GM18498 (cell line): Measurements from ENCODE around the gene HM13.
"Not testable (repeated sequence)": the region's sequence is repeated elsewhere in the genome, so short reads cannot be mapped to it uniquely, and the experiment has no call there.

Experiments
- ATAC-seq: cut with Tn5 transposase; IDR thresholded peaks from one replicate; pipeline ENCODE4 v1.9.1; 2021; ENCODE audit warnings: mild to moderate bottlenecking, moderate library complexity; ENCODE audit not compliant: unreplicated experiment

Gene HM13

GRCh38 chr20:31542201-31542842, 28.1 kb downstream of the HM13 start:
- no peak for ATAC-seq

- ATAC-seq = no peak
Observed at GRCh38 chr20:31542963-31543362, 28.7 kb downstream of the HM13 start.

- no peak for ATAC-seq
Observed at GRCh38 chr20:31543966-31544598, 29.8 kb downstream of the HM13 start.

- ATAC-seq = no peak
Observed at GRCh38 chr20:31544600-31544999, 30.4 kb downstream of the HM13 start.

- ATAC-seq = not testable (repeated sequence)
Observed at GRCh38 chr20:31545621-31546040, 31.4 kb downstream of the HM13 start.

GRCh38 chr20:31547017-31547675, 32.9 kb downstream of the HM13 start:
- peak; percentile 77 for ATAC-seq

- ATAC-seq = no peak
Observed at GRCh38 chr20:31547720-31548298, 33.6 kb downstream of the HM13 start.

- ATAC-seq = no peak
Observed at GRCh38 chr20:31548820-31549512, 34.7 kb downstream of the HM13 start.

GRCh38 chr20:31549513-31549880, 35.3 kb downstream of the HM13 start:
- ATAC-seq = no peak

GRCh38 chr20:31550099-31550498, 35.9 kb downstream of the HM13 start:
- no peak for ATAC-seq

- ATAC-seq = no peak
Observed at GRCh38 chr20:31551163-31552081, 37.2 kb downstream of the HM13 start.

GRCh38 chr20:31555203-31555775, 41.0 kb downstream of the HM13 start:
- ATAC-seq = no peak

GRCh38 chr20:31559704-31560093, 45.5 kb downstream of the HM13 start:
- no peak for ATAC-seq

GRCh38 chr20:31560094-31560745, 46.0 kb downstream of the HM13 start:
- ATAC-seq = peak; percentile 48

- no peak for ATAC-seq
Observed at GRCh38 chr20:31560746-31561598, 46.7 kb downstream of the HM13 start.

- no peak for ATAC-seq
Observed at GRCh38 chr20:31562241-31562640, 48.0 kb downstream of the HM13 start.

- no peak for ATAC-seq
Observed at GRCh38 chr20:31564284-31564683, 50.0 kb downstream of the HM13 start.

GRCh38 chr20:31565699-31566318, 51.6 kb downstream of the HM13 start:
- no peak for ATAC-seq
